C4-2B (cell line): ENCODE measurements around the gene KCNMA1.

ENCODE experiments used
- H3K27ac ChIP-seq: fragments of 450-650 bp; 2 replicates; pipeline ENCODE4 v1.5.1; 2017
- CTCF ChIP-seq: fragments of 450-650 bp; conservative IDR thresholded peaks from 2 replicates; pipeline ENCODE4 v1.5.1; 2017; ENCODE audit warnings: mild to moderate bottlenecking
- ZFX ChIP-seq: fragments of 450-650 bp; IDR thresholded peaks from 2 replicates; pipeline ENCODE4 v1.6.1; 2017

Gene KCNMA1

GRCh38 chr10:77455561-77455960, 182.0 kb downstream of the KCNMA1 start:
- TF ChIP-seq ZFX = no peak
- TF ChIP-seq CTCF = no peak
- no peak overlapping the region for H3K27ac ChIP-seq

GRCh38 chr10:77452952-77453564, 184.6 kb downstream of the KCNMA1 start:
- TF ChIP-seq ZFX (no peak), CTCF (no peak)
- no peak overlapping the region for H3K27ac ChIP-seq

- TF ChIP-seq ZFX = no peak
- no peak for TF ChIP-seq CTCF
- no peak overlapping the region for H3K27ac ChIP-seq
Observed at GRCh38 chr10:77451886-77452285, 185.7 kb downstream of the KCNMA1 start.

- TF ChIP-seq CTCF (no peak), ZFX (no peak)
- H3K27ac ChIP-seq = no peak overlapping the region
Observed at GRCh38 chr10:77448226-77448625, 189.4 kb downstream of the KCNMA1 start.

GRCh38 chr10:77446700-77447099, 190.9 kb downstream of the KCNMA1 start:
- H3K27ac ChIP-seq = no peak overlapping the region
- TF ChIP-seq CTCF (no peak), ZFX (no peak)

GRCh38 chr10:77445547-77445946, 192.1 kb downstream of the KCNMA1 start:
- no peak overlapping the region for H3K27ac ChIP-seq
- TF ChIP-seq ZFX = no peak
- no peak for TF ChIP-seq CTCF

- H3K27ac ChIP-seq = no peak overlapping the region
- no peak for TF ChIP-seq ZFX
Observed at GRCh38 chr10:77444041-77444440, 193.6 kb downstream of the KCNMA1 start.

- no peak for TF ChIP-seq CTCF
- no peak for TF ChIP-seq ZFX
- H3K27ac ChIP-seq = no peak overlapping the region
Observed at GRCh38 chr10:77442699-77443189, 194.9 kb downstream of the KCNMA1 start.
